Neuronal stem cell (in vitro differentiated cells): ENCODE results near the gene BBS9. TPM values are rescaled to one million over a fixed set of nuclear protein-coding genes. Genes with fewer than 3 reads are reported as not detected.

ENCODE experiments used
- DNase-seq: peaks from one replicate; pipeline ENCODE4 v3.0.0-alpha.2; 2013; ENCODE audit warnings: low spot score
- H2AFZ ChIP-seq: one replicate; pipeline ENCODE4 v1.6.1; 2013; ENCODE audit warnings: mild to moderate bottlenecking, low read length, inconsistent platforms
- H2AK5ac ChIP-seq: 2 replicates; pipeline ENCODE4 v1.6.1; 2013; ENCODE audit warnings: low read depth, mild to moderate bottlenecking, inconsistent platforms, low read length, moderate library complexity, mixed read lengths
- H2BK120ac ChIP-seq: 2 replicates; pipeline ENCODE4 v1.6.1; 2013; ENCODE audit warnings: low read depth, mild to moderate bottlenecking, inconsistent platforms, low read length, moderate library complexity, mixed read lengths
- H2BK12ac ChIP-seq: one replicate; pipeline ENCODE4 v1.6.1; 2013; ENCODE audit warnings: low read length, inconsistent platforms
- H2BK15ac ChIP-seq: 2 replicates; pipeline ENCODE4 v1.6.1; 2013; ENCODE audit warnings: mild to moderate bottlenecking, low read length, inconsistent platforms, mixed read lengths
- H2BK5ac ChIP-seq: one replicate; pipeline ENCODE4 v1.6.1; 2013; ENCODE audit warnings: inconsistent platforms, mild to moderate bottlenecking, low read length, moderate library complexity
- H3K14ac ChIP-seq: one replicate; pipeline ENCODE4 v1.6.1; 2013; ENCODE audit warnings: low read length, inconsistent platforms
- H3K18ac ChIP-seq: 2 replicates; pipeline ENCODE4 v1.6.1; 2013; ENCODE audit warnings: low read length, inconsistent platforms
- H3K23ac ChIP-seq: 2 replicates; pipeline ENCODE4 v1.6.1; 2013; ENCODE audit warnings: low read depth, mild to moderate bottlenecking, mixed read lengths, low read length, inconsistent platforms; ENCODE audit not compliant: poor library complexity
- H3K27ac ChIP-seq: replicated peaks from 3 replicates; pipeline ENCODE4 v1.5.1; 2013; ENCODE audit warnings: low read length, inconsistent platforms
- H3K27me3 ChIP-seq, 3 experiments: 2 replicates each; pipeline ENCODE4 v1.6.1; 2013; ENCODE audit warnings: low read length in 3 of 3, mild to moderate bottlenecking in 2 of 3, inconsistent platforms in 1 of 3, low read depth in 1 of 3, mixed read lengths in 1 of 3, moderate library complexity in 1 of 3; ENCODE audit not compliant: control insufficient read depth in 3 of 3, insufficient read depth in 3 of 3
- H3K36me3 ChIP-seq, 2 donors: replicated peaks in 1 of 2; 2 replicates each; pipeline ENCODE4 v1.6.1; 2013; ENCODE audit warnings: low read length in 2 of 2; ENCODE audit not compliant: control insufficient read depth in 2 of 2, insufficient read depth in 2 of 2
- H3K4ac ChIP-seq: 2 replicates; pipeline ENCODE4 v1.6.1; 2013; ENCODE audit warnings: inconsistent platforms, mild to moderate bottlenecking, low read length, moderate library complexity
- H3K4me1 ChIP-seq, 2 donors: 1 replicate in 1 of 2; 2 replicates in 1 of 2; pipeline ENCODE4 v1.6.1; 2013; ENCODE audit warnings: low read length in 2 of 2, low read depth in 1 of 2; ENCODE audit not compliant: control insufficient read depth in 2 of 2, insufficient read depth in 1 of 2
- H3K4me2 ChIP-seq: one replicate; pipeline ENCODE4 v1.6.1; 2013; ENCODE audit warnings: mild to moderate bottlenecking, low read length, inconsistent platforms; ENCODE audit not compliant: insufficient read depth, poor library complexity, severe bottlenecking
- H3K4me3 ChIP-seq, 2 donors: 2 replicates each; pipeline ENCODE4 v1.5.1; 2013; ENCODE audit warnings: low read length in 2 of 2, mild to moderate bottlenecking in 2 of 2, inconsistent platforms in 1 of 2, moderate library complexity in 1 of 2
- H3K79me1 ChIP-seq: one replicate; pipeline ENCODE4 v1.6.1; 2013; ENCODE audit warnings: low read depth, mild to moderate bottlenecking, inconsistent platforms, low read length, moderate library complexity
- H3K9ac ChIP-seq: one replicate; pipeline ENCODE4 v1.6.1; 2013; ENCODE audit warnings: mild to moderate bottlenecking, low read depth, low read length, inconsistent platforms; ENCODE audit not compliant: poor library complexity
- H3K9me3 ChIP-seq, 2 donors: replicated peaks in 1 of 2; 2 replicates each; pipeline versions ENCODE3 to v1.6.1; 2013; ENCODE audit warnings: low read length in 2 of 2, mild to moderate bottlenecking in 2 of 2, inconsistent platforms in 1 of 2, low read depth in 1 of 2, mixed read lengths in 1 of 2, moderate library complexity in 1 of 2; ENCODE audit not compliant: control insufficient read depth in 2 of 2, insufficient read depth in 1 of 2
- H4K8ac ChIP-seq: one replicate; pipeline ENCODE4 v1.6.1; 2013; ENCODE audit warnings: low read depth, mild to moderate bottlenecking, inconsistent platforms, low read length, moderate library complexity
- H4K91ac ChIP-seq: one replicate; pipeline ENCODE4 v1.6.1; 2013; ENCODE audit warnings: low read length, low read depth, mild to moderate bottlenecking, inconsistent platforms; ENCODE audit not compliant: poor library complexity
- WGBS, 2 donors: extraction: QIAGEN DNeasy Blood & Tissue Kit; methylation state at CpG; one replicate each; pipeline ENCODE4 v1.1.7; 2013; ENCODE audit warnings: missing lambda C conversion rate in 2 of 2, mixed read lengths in 1 of 2; ENCODE audit not compliant: insufficient read length in 2 of 2, insufficient replicate concordance in 1 of 2; ENCODE audit errors: extremely low coverage in 2 of 2; 5-methylcytosine and 5-hydroxymethylcytosine counted together
- polyA plus RNA-seq, 2 experiments: library from polyadenylated mRNA; stranded (reverse); fragments of 200-250 nt; gene quantifications; one replicate each; pipeline ENCODE4 v1.2.3, GENCODE V29; 2013

Gene BBS9
- 28.8 TPM for polyA plus RNA-seq (2013, experiment 1 of 2)
- polyA plus RNA-seq (2013, experiment 2 of 2): 29.6 TPM

GRCh38 chr7:33128990-33129805, at the start of gene BBS9:
TSS of gene BBS9 (plus strand) at chr7:33129564. CDS start at chr7:33146253, 16,689 bp downstream.
- peak within 1 kb of the TSS; percentile 96 for H3K18ac ChIP-seq
- H3K4me1 ChIP-seq: peaks cover 0 to 2% of the 10 kb centered on the region in 2 donors
- no peaks in the 10 kb centered on the region for H3K9me3 ChIP-seq
- no peaks in the 10 kb centered on the region for H3K79me1 ChIP-seq
- H3K9ac ChIP-seq: peak within 1 kb of the TSS; percentile 88
- no peak within 1 kb of the TSS for H3K4ac ChIP-seq
- no peak within 1 kb of the TSS for H4K8ac ChIP-seq
- peak within 1 kb of the TSS; percentile 75 for H3K4me2 ChIP-seq
- H3K23ac ChIP-seq: no peak within 1 kb of the TSS
- H3K27me3 ChIP-seq: peaks cover 0 to 4% (median 0%) of the 10 kb centered on the region in 3 experiments
- H3K4me3 ChIP-seq: peak within 1 kb of the TSS; percentile 57 to 97
- no peak within 1 kb of the TSS for H2BK15ac ChIP-seq
- no CpG with 5 or more reads among the region's 57 CpGs for WGBS, 2 donors
- no peak within 1 kb of the TSS for H2BK120ac ChIP-seq
- H2BK12ac ChIP-seq: no peak within 1 kb of the TSS
- H2BK5ac ChIP-seq: no peak within 1 kb of the TSS
- H3K36me3 ChIP-seq: no peaks in the 10 kb centered on the region
- no peak within 1 kb of the TSS for H3K14ac ChIP-seq
- H2AK5ac ChIP-seq: no peak within 1 kb of the TSS
- H4K91ac ChIP-seq: no peak within 1 kb of the TSS
- peak within 1 kb of the TSS; percentile 94 for H2AFZ ChIP-seq
- peak within 1 kb of the TSS; percentile 89 for H3K27ac ChIP-seq
- DNase-seq: peak; percentile 94

DNA sequence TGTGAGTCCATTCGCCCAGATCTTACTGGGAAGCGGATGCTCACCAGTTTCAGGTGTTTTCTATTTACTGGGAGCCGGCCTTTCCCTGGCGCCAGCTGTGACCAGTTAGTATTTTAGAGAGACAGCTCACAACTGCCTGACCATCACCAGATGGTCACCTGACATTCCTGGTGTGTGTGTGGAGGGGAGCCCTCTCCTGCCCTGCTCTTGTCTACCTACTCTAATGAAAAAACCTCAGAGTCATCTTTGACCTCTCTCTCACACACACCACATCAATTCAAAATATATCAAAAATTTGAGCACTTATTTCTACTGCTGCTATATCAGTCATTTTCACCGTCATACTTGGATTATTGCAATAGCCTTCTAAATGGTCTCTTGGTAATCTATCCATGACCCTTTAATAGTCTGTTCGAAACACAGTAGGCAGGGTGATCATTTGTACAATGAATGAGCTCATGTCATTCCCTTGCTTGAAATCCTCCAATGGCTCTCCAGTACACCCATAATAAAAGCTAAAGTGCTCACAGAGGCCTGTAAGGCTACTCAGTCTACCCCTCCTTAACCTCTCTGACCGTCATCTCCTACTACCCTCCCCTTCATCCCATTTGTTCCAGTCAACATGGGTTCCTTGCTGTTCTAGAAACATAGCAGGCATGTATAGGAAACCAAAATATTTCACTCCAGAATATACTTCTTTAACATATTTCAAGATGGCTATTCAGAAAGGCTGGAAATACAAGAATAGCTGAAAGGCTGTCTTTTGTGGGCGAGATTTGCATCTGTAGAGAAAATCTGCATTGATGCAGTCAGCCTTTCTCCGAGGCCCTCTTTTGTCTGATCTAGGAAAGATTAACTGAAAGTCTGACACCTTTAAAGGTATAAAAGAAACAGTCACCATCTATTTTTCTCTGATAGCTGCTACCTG, 49.3 kb upstream of the BBS9 start:
- Histone ChIP-seq H2AFZ (no peak overlapping the region), H4K8ac (no peak overlapping the region), H2BK12ac (no peak overlapping the region), H2BK15ac (no peak overlapping the region), H3K9me3 (no peaks in the 10 kb centered on the region), H3K9ac (no peak overlapping the region), H4K91ac (no peak overlapping the region), H3K14ac (no peak overlapping the region), H3K4me2 (no peak overlapping the region), H2BK5ac (no peak overlapping the region), H3K27ac (no peak overlapping the region), H3K4me3 (no peak overlapping the region), H3K23ac (no peak overlapping the region), H3K36me3 (no peaks in the 10 kb centered on the region), H2AK5ac (no peak overlapping the region), H3K4ac (no peak overlapping the region), H3K27me3 (peaks cover 0 to 14% (median 0%) of the 10 kb centered on the region in 3 experiments), H3K4me1 (no peaks in the 10 kb centered on the region), H3K18ac (no peak overlapping the region), H3K79me1 (no peaks in the 10 kb centered on the region), H2BK120ac (no peak overlapping the region)
- 100% methylated on average over 1 of the region's 9 CpGs; no CpG with 5 or more reads in 1 of the 2 donors for WGBS, 2 donors
- DNase-seq: no peak

- no peak overlapping the region for H4K91ac ChIP-seq
- no peak overlapping the region for H3K14ac ChIP-seq
- H2BK5ac ChIP-seq: no peak overlapping the region
- no peak overlapping the region for H2AK5ac ChIP-seq
- H3K4ac ChIP-seq: no peak overlapping the region
- H2BK12ac ChIP-seq: no peak overlapping the region
- no CpG with 5 or more reads among the region's 2 CpGs for WGBS, 2 donors
- H3K4me1 ChIP-seq: no peaks in the 10 kb centered on the region
- no peaks in the 10 kb centered on the region for H3K27me3 ChIP-seq
- no peak for DNase-seq
- H2AFZ ChIP-seq: no peak overlapping the region
- no peak overlapping the region for H3K9ac ChIP-seq
- H3K4me2 ChIP-seq: no peak overlapping the region
- no peaks in the 10 kb centered on the region for H3K36me3 ChIP-seq
- no peak overlapping the region for H2BK120ac ChIP-seq
- no peak overlapping the region for H2BK15ac ChIP-seq
- no peak overlapping the region for H3K4me3 ChIP-seq
- H3K23ac ChIP-seq: no peak overlapping the region
- no peak overlapping the region for H4K8ac ChIP-seq
- H3K18ac ChIP-seq: no peak overlapping the region
- peaks cover 0 to 4% of the 10 kb centered on the region in 2 donors for H3K9me3 ChIP-seq
- H3K27ac ChIP-seq: no peak overlapping the region
- H3K79me1 ChIP-seq: no peaks in the 10 kb centered on the region
Observed at GRCh38 chr7:33087356-33087755, 42.0 kb upstream of the BBS9 start.

GRCh38 chr7:33087858-33088257, 41.5 kb upstream of the BBS9 start:
- Histone ChIP-seq H3K23ac (no peak overlapping the region), H2BK120ac (no peak overlapping the region), H3K9me3 (peaks cover 0 to 4% of the 10 kb centered on the region in 2 donors), H2BK12ac (no peak overlapping the region), H3K9ac (no peak overlapping the region), H3K27me3 (no peaks in the 10 kb centered on the region), H3K27ac (no peak overlapping the region), H2AFZ (no peak overlapping the region), H4K8ac (no peak overlapping the region), H2BK15ac (no peak overlapping the region), H3K14ac (no peak overlapping the region), H2BK5ac (no peak overlapping the region), H4K91ac (no peak overlapping the region), H2AK5ac (no peak overlapping the region), H3K18ac (no peak overlapping the region), H3K4me3 (no peak overlapping the region), H3K36me3 (peaks cover 0 to under 1% of the 10 kb centered on the region in 2 donors), H3K4me1 (no peaks in the 10 kb centered on the region), H3K4ac (no peak overlapping the region), H3K79me1 (no peaks in the 10 kb centered on the region), H3K4me2 (no peak overlapping the region)
- no CpG with 5 or more reads among the region's 2 CpGs for WGBS, 2 donors
- DNase-seq: no peak
